Astrocyte (in vitro differentiated cells and primary cell): ENCODE data around the gene ROR1.

Experiments
- CTCF ChIP-seq: IDR thresholded peaks from 2 replicates; pipeline ENCODE4 v1.5.1; 2011; ENCODE audit warnings: low read depth, mild to moderate bottlenecking, inconsistent platforms, low read length, moderate library complexity; ENCODE audit not compliant: insufficient read depth
- EZH2 ChIP-seq: IDR thresholded peaks from 2 replicates; pipeline ENCODE4 v1.6.1; 2012; ENCODE audit warnings: mild to moderate bottlenecking, low read length, inconsistent platforms; ENCODE audit not compliant: insufficient read depth

- TF ChIP-seq CTCF (no peak), EZH2 (no peak)
Measured at GRCh38 chr1:64092851-64093371, 319.1 kb downstream of the ROR1 start.
